ENCODE data around the gene CRTAC1.

Gene CRTAC1

GRCh38 chr10:97874332-97874731, 156.1 kb downstream of the CRTAC1 start:
- ATAC-seq (replicated peaks) (no peak), DNase-seq (no peak)
- Mint-ChIP-seq H3K27me3 (peaks cover 3 to 9% of the 10 kb centered on the region in 2 donors), H3K9me3 (no peaks in the 10 kb centered on the region), H3K36me3 (ENCODE audit: insufficient read depth) (no peaks in the 10 kb centered on the region), H3K4me1 (ENCODE audit: low read depth in 2 of 2) (peaks cover 6 to 8% of the 10 kb centered on the region in 2 donors), H3K4me3 (no peak overlapping the region), H3K27ac (no peak overlapping the region)

DNA sequence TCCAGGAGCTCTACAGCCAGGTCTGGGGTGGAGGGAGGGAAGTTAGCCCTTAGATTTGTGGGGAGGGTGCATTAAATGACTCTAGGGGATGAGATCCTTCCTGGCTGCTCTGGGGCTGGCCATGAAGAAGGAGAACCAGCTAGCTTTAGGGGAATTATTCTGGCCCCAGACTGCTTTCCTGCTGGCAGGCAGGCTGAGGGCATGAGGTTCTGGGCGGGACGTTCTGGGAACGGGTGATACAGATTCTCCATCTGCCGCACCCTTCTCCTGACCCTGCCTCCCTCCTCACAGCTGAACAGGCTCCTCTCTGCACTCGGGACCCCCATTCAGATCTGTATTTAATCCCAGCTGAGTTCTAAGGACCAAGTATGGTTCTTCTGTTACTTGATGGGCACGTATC, 156.9 kb downstream of the CRTAC1 start:
- Mint-ChIP-seq H3K27ac (no peak overlapping the region), H3K27me3 (peaks cover 0 to 9% of the 10 kb centered on the region in 2 donors), H3K36me3 (ENCODE audit: insufficient read depth) (no peaks in the 10 kb centered on the region), H3K4me1 (ENCODE audit: low read depth in 2 of 2) (peaks cover 13 to 14% of the 10 kb centered on the region in 2 donors), H3K4me3 (no peak overlapping the region), H3K9me3 (no peaks in the 10 kb centered on the region)
- no peak for ATAC-seq (replicated peaks)
- DNase-seq = no peak

DNA sequence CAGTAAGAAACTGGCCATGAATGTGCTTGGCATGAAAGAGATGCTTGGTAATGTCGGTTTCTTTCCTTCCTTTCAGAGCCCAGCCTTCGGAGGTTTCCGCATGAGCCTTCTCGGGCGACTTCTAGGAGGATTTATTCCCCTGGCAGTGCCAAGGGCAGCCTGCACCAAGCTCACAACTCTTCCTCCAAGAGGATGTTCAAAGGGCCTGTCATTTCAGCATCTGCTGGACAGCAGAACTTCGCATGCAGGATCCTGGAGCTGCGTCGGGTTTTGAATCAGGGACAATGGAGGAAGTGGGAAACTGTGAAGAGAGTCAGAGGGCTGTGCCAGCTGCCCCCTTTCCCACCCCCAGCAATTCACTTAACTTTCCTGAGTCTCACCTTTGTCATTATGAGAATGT, 159.4 kb downstream of the CRTAC1 start:
- Mint-ChIP-seq H3K4me3 (no peak overlapping the region), H3K27me3 (peaks cover 0 to 9% of the 10 kb centered on the region in 2 donors), H3K36me3 (ENCODE audit: insufficient read depth) (no peaks in the 10 kb centered on the region), H3K9me3 (no peaks in the 10 kb centered on the region), H3K27ac (no peak overlapping the region), H3K4me1 (ENCODE audit: low read depth in 2 of 2) (peaks cover 17 to 19% of the 10 kb centered on the region in 2 donors)
- DNase-seq = no peak
- ATAC-seq (replicated peaks) = no peak

GRCh38 chr10:97869091-97870042, 161.1 kb downstream of the CRTAC1 start:
- peaks cover 19% of the 10 kb centered on the region in 2 donors for H3K4me1 Mint-ChIP-seq (ENCODE audit: low read depth in 2 of 2)
- no peaks in the 10 kb centered on the region for H3K27me3 Mint-ChIP-seq
- H3K36me3 Mint-ChIP-seq (ENCODE audit: insufficient read depth) = no peaks in the 10 kb centered on the region
- no peaks in the 10 kb centered on the region for H3K9me3 Mint-ChIP-seq
- peak; percentile 97 for ATAC-seq (replicated peaks)
- peak overlapping the region; percentile 82 to 88 for H3K27ac Mint-ChIP-seq
- H3K4me3 Mint-ChIP-seq = peak overlapping the region; percentile 60 to 74
- DNase-seq = peak; percentile 82 to 89 (median 84)

DNA sequence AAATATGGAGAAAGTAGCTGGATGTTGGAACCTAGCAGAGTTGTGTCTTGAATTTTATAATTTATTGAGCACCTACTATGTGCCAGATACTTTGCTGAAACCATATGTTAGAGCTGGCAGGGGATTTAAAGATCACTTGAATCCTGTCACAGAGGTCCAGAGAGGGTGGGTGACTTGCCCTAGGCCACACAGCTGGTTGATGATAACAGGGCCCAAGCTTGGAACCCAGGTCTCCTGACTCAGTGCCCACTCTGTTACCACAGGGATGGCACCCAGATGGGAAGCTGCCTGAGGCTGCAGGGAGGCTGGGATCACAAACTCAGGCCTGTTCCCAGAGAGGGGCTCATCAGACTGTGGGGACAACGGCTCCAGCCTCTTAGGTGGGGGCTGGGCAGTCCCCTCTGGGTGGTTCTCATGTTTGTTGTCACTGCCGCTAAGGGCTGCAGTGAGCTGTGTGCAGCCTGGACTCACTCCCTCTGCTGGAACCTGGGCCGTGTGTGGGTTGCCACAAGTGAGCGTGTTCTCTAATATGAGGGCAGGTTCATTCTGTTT, 162.2 kb downstream of the CRTAC1 start:
- Mint-ChIP-seq H3K9me3 (no peaks in the 10 kb centered on the region), H3K27ac (peak overlapping the region; percentile 28 to 41), H3K4me3 (peak overlapping the region in 1 of 2 donors; percentile 74), H3K36me3 (ENCODE audit: insufficient read depth) (no peaks in the 10 kb centered on the region), H3K4me1 (ENCODE audit: low read depth in 2 of 2) (peaks cover 19% of the 10 kb centered on the region in 2 donors), H3K27me3 (no peaks in the 10 kb centered on the region)
- no peak for DNase-seq
- ATAC-seq (replicated peaks) = no peak

DNA sequence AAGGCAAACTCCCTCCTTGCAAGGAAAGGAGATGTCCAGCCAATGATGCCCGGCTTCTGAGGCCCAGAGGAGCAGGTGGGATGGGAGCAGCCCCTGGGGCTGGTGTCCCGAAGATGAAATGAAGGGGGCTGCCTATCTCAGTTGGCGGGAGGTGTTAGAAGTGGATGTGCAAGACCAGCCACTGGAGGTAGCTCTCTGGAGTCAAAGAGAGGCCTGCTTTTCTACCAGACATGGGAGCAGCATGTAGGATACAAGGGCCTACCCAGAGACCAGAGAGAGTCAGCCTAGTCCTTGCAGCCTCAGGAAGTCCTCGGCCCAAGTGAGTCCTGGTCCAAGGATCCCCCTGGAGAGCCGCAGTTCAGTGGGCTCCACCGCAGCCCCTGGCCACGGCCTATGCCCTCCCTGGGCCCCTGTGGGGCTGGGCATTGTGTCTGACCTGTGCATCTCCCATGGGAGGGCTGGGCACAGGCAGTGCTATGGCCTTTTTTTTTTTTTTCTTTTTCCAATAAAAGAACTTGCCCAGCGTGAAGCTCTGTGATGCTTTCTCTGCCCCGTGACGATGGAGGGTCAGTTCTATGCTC, 163.1 kb downstream of the CRTAC1 start:
- no peaks in the 10 kb centered on the region for H3K9me3 Mint-ChIP-seq

GRCh38 chr10:97866524-97867219, 163.7 kb downstream of the CRTAC1 start:
- Mint-ChIP-seq H3K27ac (peak overlapping the region; percentile 28 to 38), H3K27me3 (no peaks in the 10 kb centered on the region), H3K36me3 (ENCODE audit: insufficient read depth) (no peaks in the 10 kb centered on the region), H3K4me1 (ENCODE audit: low read depth in 2 of 2) (peaks cover 19% of the 10 kb centered on the region in 2 donors), H3K4me3 (no peak overlapping the region), H3K9me3 (no peaks in the 10 kb centered on the region)
- DNase-seq (no peak), ATAC-seq (replicated peaks) (no peak)

More for the DNA sequence above, 163.1 kb downstream of the CRTAC1 start:
- Mint-ChIP-seq H3K4me3 (no peak overlapping the region), H3K36me3 (ENCODE audit: insufficient read depth) (no peaks in the 10 kb centered on the region), H3K27ac (peak overlapping the region; percentile 28 to 41), H3K4me1 (ENCODE audit: low read depth in 2 of 2) (peaks cover 19% of the 10 kb centered on the region in 2 donors), H3K27me3 (no peaks in the 10 kb centered on the region)
- ATAC-seq (replicated peaks) = no peak
- no peak for DNase-seq

DNA sequence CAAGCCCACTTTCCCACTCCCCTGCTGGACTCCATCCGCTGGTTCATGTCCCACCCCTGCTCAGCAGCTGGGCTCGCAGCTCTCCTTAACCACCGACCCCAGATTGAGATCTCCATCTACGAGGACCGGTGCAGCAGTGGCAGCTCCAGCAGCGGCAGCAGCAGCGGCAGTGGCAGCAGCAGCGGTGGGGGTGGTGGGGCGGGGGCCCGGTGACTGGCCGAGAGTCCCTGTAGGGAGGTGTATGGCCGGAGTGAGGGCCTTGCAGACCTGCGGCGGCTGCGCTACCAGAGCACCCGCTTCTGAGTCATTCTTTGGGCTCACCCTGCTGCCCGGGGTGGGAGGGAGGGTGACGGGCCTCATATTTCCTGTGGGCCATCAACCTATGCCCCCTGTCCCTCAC, 164.9 kb downstream of the CRTAC1 start:
- no peak overlapping the region for H3K4me3 Mint-ChIP-seq
- H3K36me3 Mint-ChIP-seq (ENCODE audit: insufficient read depth) = no peaks in the 10 kb centered on the region
- no peak for ATAC-seq (replicated peaks)
- DNase-seq = no peak
- H3K27me3 Mint-ChIP-seq = no peaks in the 10 kb centered on the region
- no peak overlapping the region for H3K27ac Mint-ChIP-seq
- peaks cover 19 to 23% of the 10 kb centered on the region in 2 donors for H3K4me1 Mint-ChIP-seq (ENCODE audit: low read depth in 2 of 2)
- H3K9me3 Mint-ChIP-seq = no peaks in the 10 kb centered on the region

DNA sequence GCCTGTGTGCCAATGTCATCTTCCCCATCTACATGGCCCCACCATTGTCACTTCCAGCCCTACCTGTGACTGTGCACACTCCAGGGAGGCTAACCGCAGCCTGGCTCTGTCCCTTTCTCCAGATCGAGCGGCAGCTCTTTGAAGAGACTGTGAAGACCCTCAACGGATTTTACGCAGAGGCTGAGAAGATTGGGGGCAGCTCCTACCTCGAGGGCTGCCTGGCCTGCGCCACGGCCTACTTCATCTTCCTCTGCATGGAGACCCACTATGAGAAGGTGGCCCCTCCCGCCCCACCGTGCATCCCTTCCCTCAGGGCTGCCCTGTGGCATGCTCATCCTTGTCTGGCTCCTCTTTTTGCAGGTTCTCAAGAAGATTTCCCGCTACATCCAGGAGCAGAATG, 166.6 kb downstream of the CRTAC1 start:
- DNase-seq (no peak), ATAC-seq (replicated peaks) (no peak)
- Mint-ChIP-seq H3K4me3 (no peak overlapping the region), H3K36me3 (ENCODE audit: insufficient read depth) (no peaks in the 10 kb centered on the region), H3K9me3 (no peaks in the 10 kb centered on the region), H3K4me1 (ENCODE audit: low read depth in 2 of 2) (peaks cover 6 to 12% of the 10 kb centered on the region in 2 donors), H3K27ac (no peak overlapping the region), H3K27me3 (no peaks in the 10 kb centered on the region)

DNA sequence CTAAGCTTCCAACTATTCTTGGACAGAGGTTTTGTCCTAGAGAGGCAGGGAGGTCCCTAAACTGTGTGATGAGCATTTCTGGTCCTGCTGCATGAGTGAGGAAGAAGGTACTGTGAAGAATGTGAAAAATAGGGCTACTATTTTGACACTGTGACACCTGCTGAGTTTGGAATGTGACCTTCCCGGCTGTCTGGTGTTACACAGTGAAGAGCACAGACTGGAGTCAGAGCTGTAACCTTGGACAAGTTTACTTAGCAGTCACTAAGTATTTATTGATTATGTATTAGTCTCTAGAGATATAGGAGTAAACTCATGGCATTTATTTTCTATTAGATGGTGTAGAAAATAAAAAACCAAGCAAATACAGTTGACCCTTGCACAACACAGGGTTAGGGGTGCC, 168.5 kb downstream of the CRTAC1 start:
- no peak overlapping the region for H3K27ac Mint-ChIP-seq

DNA sequence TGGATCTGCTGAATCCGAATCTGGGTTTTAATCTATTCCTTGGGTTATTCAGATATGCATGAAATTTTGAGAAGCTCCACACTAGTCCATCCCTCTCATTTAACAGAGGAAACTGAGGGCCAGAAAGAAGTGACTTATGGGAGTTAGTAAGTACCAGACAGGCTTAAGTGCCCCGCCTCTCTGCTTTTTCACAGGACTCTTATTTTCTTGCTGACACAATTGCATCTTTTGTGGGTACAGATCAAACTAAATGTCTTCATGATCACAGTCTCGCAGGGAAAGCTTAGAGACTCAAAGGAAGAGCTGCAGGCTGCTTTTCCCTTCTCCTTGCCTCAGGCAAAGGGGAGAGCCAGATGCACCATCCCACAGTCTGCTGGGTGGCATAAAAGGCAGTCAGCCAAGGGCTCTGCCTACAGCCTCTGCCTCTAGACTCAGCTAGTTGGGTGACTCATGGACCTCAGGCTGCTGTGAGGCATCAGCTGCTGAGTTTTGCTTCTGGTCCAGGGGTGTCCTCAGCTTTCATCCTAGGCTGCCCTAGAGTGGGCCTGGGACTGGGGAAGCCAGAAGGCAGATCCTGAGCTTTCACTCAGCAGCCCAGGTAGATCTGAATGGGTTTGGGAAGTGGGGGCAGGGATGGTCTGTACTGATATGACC, 169.2 kb downstream of the CRTAC1 start:
- no peaks in the 10 kb centered on the region for H3K9me3 Mint-ChIP-seq
- no peak overlapping the region for H3K4me3 Mint-ChIP-seq
- H3K36me3 Mint-ChIP-seq (ENCODE audit: insufficient read depth) = no peaks in the 10 kb centered on the region
- H3K27me3 Mint-ChIP-seq = no peaks in the 10 kb centered on the region
- no peak overlapping the region for H3K27ac Mint-ChIP-seq
- no peak for ATAC-seq (replicated peaks)
- H3K4me1 Mint-ChIP-seq (ENCODE audit: low read depth in 2 of 2) = peaks cover 9 to 11% of the 10 kb centered on the region in 2 donors
- no peak for DNase-seq

More for the DNA sequence above, 168.5 kb downstream of the CRTAC1 start:
- ATAC-seq (replicated peaks) (no peak), DNase-seq (no peak)
- Mint-ChIP-seq H3K4me3 (no peak overlapping the region), H3K9me3 (no peaks in the 10 kb centered on the region), H3K36me3 (ENCODE audit: insufficient read depth) (no peaks in the 10 kb centered on the region), H3K27me3 (no peaks in the 10 kb centered on the region), H3K4me1 (ENCODE audit: low read depth in 2 of 2) (peaks cover 10 to 14% of the 10 kb centered on the region in 2 donors)

DNA sequence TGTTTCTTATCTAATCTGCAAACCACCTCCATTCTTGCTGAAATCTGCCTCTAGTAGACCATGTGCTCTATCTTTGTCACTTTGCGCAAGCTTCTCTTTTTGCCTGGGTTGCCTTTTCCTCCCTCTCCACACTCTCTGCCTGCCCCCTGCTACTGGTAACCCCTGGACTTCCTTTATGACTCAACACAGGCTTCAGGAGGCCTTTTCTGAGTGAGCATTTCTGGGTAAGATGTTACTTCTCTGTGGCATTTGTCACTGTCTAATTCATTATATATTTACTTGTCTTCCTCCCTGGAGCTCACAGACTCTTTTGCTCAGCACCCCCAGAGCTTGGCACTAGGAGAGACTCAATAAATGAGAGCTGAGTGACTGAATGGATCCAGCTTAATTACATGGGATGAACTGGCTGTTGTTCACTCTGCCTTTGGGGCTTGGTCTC, 172.4 kb downstream of the CRTAC1 start:
- Mint-ChIP-seq H3K9me3 (no peaks in the 10 kb centered on the region), H3K27me3 (no peaks in the 10 kb centered on the region), H3K4me1 (ENCODE audit: low read depth in 2 of 2) (peaks cover 9 to 16% of the 10 kb centered on the region in 2 donors), H3K27ac (no peak overlapping the region), H3K36me3 (ENCODE audit: insufficient read depth) (no peaks in the 10 kb centered on the region), H3K4me3 (no peak overlapping the region)
- ATAC-seq (replicated peaks) = peak; percentile 45
- DNase-seq = no peak

DNA sequence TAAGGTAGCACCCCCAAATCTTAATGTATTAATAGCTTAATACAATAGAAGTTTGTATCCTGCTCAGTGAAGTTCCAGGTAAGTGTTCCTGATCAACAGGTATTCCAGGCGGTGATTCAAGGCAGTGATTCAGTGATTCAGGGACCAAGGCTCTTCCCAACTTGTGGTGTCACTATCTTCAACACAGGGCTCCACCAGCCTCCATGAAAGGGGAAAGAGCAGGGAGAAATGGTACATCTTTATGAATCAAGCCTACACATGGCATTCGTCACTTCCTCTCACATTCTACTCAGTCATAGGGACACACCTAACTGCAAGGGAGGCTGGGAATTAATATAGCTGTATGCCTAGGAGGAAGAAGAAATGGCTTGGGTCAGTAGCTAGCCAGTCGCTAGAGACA, 175.7 kb downstream of the CRTAC1 start:
- H3K4me1 Mint-ChIP-seq (ENCODE audit: low read depth in 2 of 2) = peaks cover 34 to 38% of the 10 kb centered on the region in 2 donors

More for the DNA sequence above, 175.7 kb downstream of the CRTAC1 start:
- DNase-seq (no peak), ATAC-seq (replicated peaks) (no peak)
- Mint-ChIP-seq H3K36me3 (ENCODE audit: insufficient read depth) (no peaks in the 10 kb centered on the region), H3K27me3 (no peaks in the 10 kb centered on the region), H3K27ac (no peak overlapping the region), H3K9me3 (no peaks in the 10 kb centered on the region), H3K4me3 (no peak overlapping the region)
